Fibroblast of skin of back (primary cell): ENCODE data around the gene PDE1C. TPM values are rescaled to one million over a fixed set of nuclear protein-coding genes. Genes with fewer than 3 reads are reported as not detected.
A peak's percentile ranks its signal among the peaks of the same experiment; 100 is the strongest.

ENCODE experiments used
- DNase-seq: peaks from one replicate; pipeline ENCODE4 v3.0.0-alpha.2; 2013
- polyA plus RNA-seq, 2 experiments: library from polyadenylated mRNA; unstranded; fragments of 120-200 nt; gene quantifications; one replicate each; pipeline ENCODE4 v1.2.1, GENCODE V29; 2013; ENCODE audit not compliant: insufficient read length in 2 of 2

PDE1C gene
- polyA plus RNA-seq (2013, experiment 1 of 2; ENCODE audit: insufficient read length), result 11.5 TPM
- 17.0 TPM for polyA plus RNA-seq (2013, experiment 2 of 2; ENCODE audit: insufficient read length)

GRCh38 chr7:32070406-32071360 is at the start of gene PDE1C:
Gene PDE1C (minus strand): TSS chr7:32070407.
- peak; percentile 44 for DNase-seq

GRCh38 chr7:32119790-32120196 is 49.6 kb upstream of the PDE1C start:
- DNase-seq, result no peak

GRCh38 chr7:32117837-32118236 is 47.6 kb upstream of the PDE1C start:
- DNase-seq, result peak; percentile 44

GRCh38 chr7:32116436-32116835 is 46.2 kb upstream of the PDE1C start:
- no peak for DNase-seq

GRCh38 chr7:32115831-32116230 is 45.6 kb upstream of the PDE1C start:
- peak; percentile 97 for DNase-seq

- no peak for DNase-seq
These were observed 38.4 kb upstream of the PDE1C start for GRCh38 chr7:32108651-32109050.

- no peak for DNase-seq
These were observed 34.6 kb upstream of the PDE1C start for GRCh38 chr7:32104766-32105165.

GRCh38 chr7:32103361-32103760 is 33.2 kb upstream of the PDE1C start:
- DNase-seq, result no peak

- no peak for DNase-seq
These were observed 32.2 kb upstream of the PDE1C start for GRCh38 chr7:32102432-32102873.

GRCh38 chr7:32100407-32100907 is 30.2 kb upstream of the PDE1C start:
- DNase-seq, result no peak

GRCh38 chr7:32094516-32094915 is 24.3 kb upstream of the PDE1C start:
- no peak for DNase-seq

- peak; percentile 87 for DNase-seq
These were observed 23.5 kb upstream of the PDE1C start for GRCh38 chr7:32093415-32094408.

- no peak for DNase-seq
These were observed 22.1 kb upstream of the PDE1C start for GRCh38 chr7:32092346-32092745.

- DNase-seq, result no peak
These were observed 21.5 kb upstream of the PDE1C start for GRCh38 chr7:32091608-32092210.

GRCh38 chr7:32089678-32090077 is 19.5 kb upstream of the PDE1C start:
- no peak for DNase-seq

GRCh38 chr7:32089256-32089655 is 19.0 kb upstream of the PDE1C start:
- DNase-seq, result no peak

- DNase-seq, result no peak
These were observed 18.3 kb upstream of the PDE1C start for GRCh38 chr7:32088451-32088881.

- no peak for DNase-seq
These were observed 9.3 kb upstream of the PDE1C start for GRCh38 chr7:32079510-32079909.

- no peak for DNase-seq
These were observed 8.6 kb upstream of the PDE1C start for GRCh38 chr7:32078824-32079223.

GRCh38 chr7:32077806-32078205 is 7.6 kb upstream of the PDE1C start:
- no peak for DNase-seq

GRCh38 chr7:32076802-32077201 is 6.6 kb upstream of the PDE1C start:
- DNase-seq, result peak; percentile 78

GRCh38 chr7:32075612-32076011 is 5.4 kb upstream of the PDE1C start:
- DNase-seq, result no peak
